A673 (cell line): Measurements from ENCODE around the gene MCUB. TPM values are rescaled to one million over a fixed set of nuclear protein-coding genes. Genes with fewer than 3 reads are reported as not detected.
A peak's percentile ranks its signal among the peaks of the same experiment; 100 is the strongest.

ENCODE experiments used
- BruUV-seq: library from RNA; stranded (reverse); fragments of 400-500 nt; replicated peaks from 2 replicates; lab custom pipeline; 2021; lab: Mats Ljungman, UMichigan
- CTCF ChIA-PET: fragments of 300-600 bp; sonication (Branson Sonifier 250); formaldehyde crosslinking; loops from one replicate; lab custom pipeline; 2022; ENCODE audit warnings: antibody characterized with exemption; lab: Charles Lee
- POLR2A ChIA-PET: fragments of 300-600 bp; sonication (Branson Sonifier 250); formaldehyde crosslinking; loops from one replicate; lab custom pipeline; 2022; ENCODE audit warnings: antibody characterized with exemption; ENCODE audit not compliant: low non-redundant PET; lab: Charles Lee
- DNase-seq: peaks from one replicate; pipeline ENCODE4 v3.0.0-alpha.2; 2015; ENCODE audit warnings: low spot score
- H3K27ac ChIP-seq: fragments of 200-600 bp; sonication (generic); 2 replicates; pipeline ENCODE4 v1.5.1; 2016; ENCODE audit warnings: mixed run types, low read depth, mild to moderate bottlenecking, mixed read lengths, antibody characterized with exemption, low read length; ENCODE audit not compliant: poor library complexity, severe bottlenecking
- H3K27me3 ChIP-seq: fragments of 200-600 bp; sonication (generic); replicated peaks from 2 replicates; pipeline ENCODE4 v1.6.1; 2017; ENCODE audit warnings: mixed run types, low read depth, mild to moderate bottlenecking, mixed read lengths, antibody characterized with exemption, low read length; ENCODE audit not compliant: insufficient read depth, poor library complexity
- H3K36me3 ChIP-seq: fragments of 200-600 bp; sonication (generic); 2 replicates; pipeline ENCODE4 v1.6.1; 2016; ENCODE audit warnings: mixed run types, mild to moderate bottlenecking, mixed read lengths, antibody characterized with exemption, low read length; ENCODE audit not compliant: insufficient read depth, poor library complexity, severe bottlenecking
- H3K4me1 ChIP-seq: fragments of 200-600 bp; sonication (generic); 2 replicates; pipeline ENCODE4 v1.6.1; 2017; ENCODE audit warnings: mixed run types, mild to moderate bottlenecking, mixed read lengths, antibody characterized with exemption, low read length; ENCODE audit not compliant: insufficient read depth, poor library complexity, severe bottlenecking
- H3K4me3 ChIP-seq: fragments of 200-600 bp; sonication (generic); 2 replicates; pipeline ENCODE4 v1.5.1; 2016; ENCODE audit warnings: low read depth, mixed run types, mild to moderate bottlenecking, mixed read lengths, low read length; ENCODE audit not compliant: poor library complexity, severe bottlenecking
- H3K9me3 ChIP-seq: fragments of 200-600 bp; sonication (generic); 2 replicates; pipeline ENCODE4 v1.6.1; 2016; ENCODE audit warnings: mixed run types, low read depth, mild to moderate bottlenecking, mixed read lengths, antibody characterized with exemption, low read length; ENCODE audit not compliant: poor library complexity, severe bottlenecking
- CTCF ChIP-seq: fragments of 300-800, 200-600 bp; sonication (generic); conservative IDR thresholded peaks from 2 replicates; pipeline ENCODE4 v1.5.1; 2017; ENCODE audit warnings: low read depth, mild to moderate bottlenecking, antibody characterized with exemption, low read length, moderate library complexity, mixed read lengths
- EZH2 ChIP-seq: fragments of 200-600 bp; sonication (generic); IDR thresholded peaks from 2 replicates; pipeline ENCODE4 v1.6.1; 2017; ENCODE audit warnings: borderline replicate concordance, low read depth, mild to moderate bottlenecking, mixed read lengths, antibody characterized with exemption, low read length; ENCODE audit not compliant: poor library complexity, severe bottlenecking
- intact Hi-C: fragments of 100-400 bp; cut with micrococcal nuclease; formaldehyde crosslinking; loops from one replicate; pipeline ENCODE4 v1.10.0; 2022; ENCODE audit not compliant: unreplicated experiment
- total RNA-seq: library from RNA; stranded (reverse); gene quantifications from 2 replicates; pipeline ENCODE4 v1.2.3, GENCODE V29; 2021

MCUB gene
- total RNA-seq, 1 experiment from 2014 or later, result 30.0 TPM

GRCh38 chr4:109532182-109532581 is 27.9 kb upstream of the MCUB start:
- Histone ChIP-seq H3K36me3 (peaks cover 64% of the 10 kb centered on the region), H3K27ac (no peak overlapping the region), H3K4me1 (no peaks in the 10 kb centered on the region), H3K4me3 (no peak overlapping the region), H3K27me3 (no peaks in the 10 kb centered on the region), H3K9me3 (no peaks in the 10 kb centered on the region)
- CTCF ChIA-PET, result no interaction called here
- intact Hi-C loops, result no loop called here
- POLR2A ChIA-PET, result no interaction called here
- no peak for DNase-seq
- BruUV-seq, result no TSS peak
- no peak for TF ChIP-seq EZH2
- no peak for TF ChIP-seq CTCF

GRCh38 chr4:109545401-109545800 is 14.6 kb upstream of the MCUB start:
- BruUV-seq, result no TSS peak
- CTCF ChIA-PET, result no interaction called here
- POLR2A ChIA-PET, result no interaction called here

GRCh38 chr4:109547394-109547793 is 12.7 kb upstream of the MCUB start:
- BruUV-seq, result no TSS peak
- peak; percentile 10 for DNase-seq
- H3K27me3 ChIP-seq, result no peaks in the 10 kb centered on the region
- H3K27ac ChIP-seq, result no peak overlapping the region
- no peak overlapping the region for H3K4me3 ChIP-seq
- intact Hi-C loops, result no loop called here
- H3K36me3 ChIP-seq, result no peaks in the 10 kb centered on the region
- ChIA-PET POLR2A (no interaction called here), CTCF (interaction anchor here (0.6 to 0.9 kb wide), 2 partner anchors 87 to 109 kb away, joined by 3 to 4 read pairs; no protein-coding TSS in a partner anchor)
- H3K9me3 ChIP-seq, result no peaks in the 10 kb centered on the region
- TF ChIP-seq EZH2 (no peak), CTCF (no peak)
- peaks cover 4% of the 10 kb centered on the region for H3K4me1 ChIP-seq

More at GRCh38 chr4:109545401-109545800, 14.6 kb upstream of the MCUB start:
- DNase-seq, result no peak
- no peaks in the 10 kb centered on the region for H3K27me3 ChIP-seq
- H3K27ac ChIP-seq, result no peak overlapping the region
- TF ChIP-seq CTCF (no peak), EZH2 (no peak)
- intact Hi-C loops, result no loop called here
- H3K9me3 ChIP-seq, result no peaks in the 10 kb centered on the region
- peaks cover 4% of the 10 kb centered on the region for H3K4me1 ChIP-seq
- H3K4me3 ChIP-seq, result no peak overlapping the region
- H3K36me3 ChIP-seq, result peaks cover 4% of the 10 kb centered on the region
